Neural cell (in vitro differentiated cells): ENCODE measurements around the gene KLHDC9. TPM values are rescaled to one million over a fixed set of nuclear protein-coding genes. Genes with fewer than 3 reads are reported as not detected.

Source experiments
- H2AFZ ChIP-seq: fragments of 200-600, 300-800 bp; sonication (generic), shearing (Covaris generic); 2 replicates; pipeline ENCODE4 v1.6.0; 2014; ENCODE audit warnings: low read depth, mild to moderate bottlenecking, antibody characterized with exemption, low read length, moderate library complexity
- H3F3A ChIP-seq: fragments of 200-600 bp; shearing (Covaris generic); 2 replicates; pipeline ENCODE4 v1.6.1; 2016; ENCODE audit warnings: mild to moderate bottlenecking, moderate library complexity, mixed read lengths, antibody characterized with exemption, low read length; ENCODE audit not compliant: insufficient read depth, poor library complexity, severe bottlenecking
- H3K27ac ChIP-seq: fragments of 200-600, 300-800 bp; sonication (generic), shearing (Covaris generic); 2 replicates; pipeline ENCODE4 v1.5.1; 2014; ENCODE audit warnings: mild to moderate bottlenecking, low read length, moderate library complexity
- H3K27me3 ChIP-seq: fragments of 300-800, 200-600 bp; sonication (generic), shearing (Covaris generic); 2 replicates; pipeline ENCODE4 v1.6.0; 2014; ENCODE audit warnings: mild to moderate bottlenecking, low read depth, low read length, moderate library complexity; ENCODE audit not compliant: insufficient read depth
- H3K36me3 ChIP-seq: fragments of 300-800, 200-600 bp; sonication (generic), shearing (Covaris generic); 2 replicates; pipeline ENCODE4 v1.5.1; 2014; ENCODE audit warnings: mild to moderate bottlenecking, antibody characterized with exemption, low read length, moderate library complexity; ENCODE audit not compliant: insufficient read depth
- H3K4me2 ChIP-seq: fragments of 300-800, 200-600 bp; sonication (generic), shearing (Covaris generic); 2 replicates; pipeline ENCODE4 v1.6.0; 2014; ENCODE audit warnings: mild to moderate bottlenecking, low read length
- H3K4me3 ChIP-seq: fragments of 300-800, 200-600 bp; sonication (generic), shearing (Covaris generic); 2 replicates; pipeline ENCODE4 v1.5.1; 2014; ENCODE audit warnings: mild to moderate bottlenecking, low read length, moderate library complexity
- H3K79me2 ChIP-seq: fragments of 200-600 bp; shearing (Covaris generic); replicated peaks from 2 replicates; pipeline ENCODE4 v1.6.0; 2014; ENCODE audit warnings: mild to moderate bottlenecking, low read length, moderate library complexity; ENCODE audit not compliant: insufficient read depth
- H3K9ac ChIP-seq: fragments of 300-800, 200-600 bp; sonication (generic), shearing (Covaris generic); 2 replicates; pipeline ENCODE4 v1.6.1; 2016; ENCODE audit warnings: mild to moderate bottlenecking, low read length, mixed read lengths
- H3K9me2 ChIP-seq: fragments of 200-600 bp; shearing (Covaris generic); 2 replicates; pipeline ENCODE4 v1.6.1; 2016; ENCODE audit warnings: mild to moderate bottlenecking, low read length, mixed read lengths; ENCODE audit not compliant: insufficient read depth
- H3K9me3 ChIP-seq: fragments of 200-600, 300-800 bp; sonication (generic), shearing (Covaris generic); 2 replicates; pipeline ENCODE4 v1.6.1; 2016; ENCODE audit warnings: mild to moderate bottlenecking, mixed run types, low read length, moderate library complexity, mixed read lengths
- H4K20me1 ChIP-seq: fragments of 200-600 bp; shearing (Covaris generic); 2 replicates; pipeline ENCODE4 v1.6.1; 2016; ENCODE audit warnings: mild to moderate bottlenecking, mixed run types; ENCODE audit not compliant: insufficient read depth
- CTCF ChIP-seq: fragments of 450-650 bp; IDR thresholded peaks from 2 replicates; pipeline ENCODE4 v1.5.1; 2014; ENCODE audit warnings: antibody characterized with exemption, mild to moderate bottlenecking, moderate library complexity; ENCODE audit not compliant: poor library complexity, severe bottlenecking
- EP300 ChIP-seq: fragments of 450-650 bp; conservative IDR thresholded peaks from 2 replicates; pipeline ENCODE4 v1.6.1; 2014; ENCODE audit warnings: antibody characterized with exemption, mild to moderate bottlenecking, moderate library complexity; ENCODE audit not compliant: poor library complexity, severe bottlenecking
- EZH2 ChIP-seq: fragments of 200-600, 300-800 bp; shearing (Covaris generic), sonication (generic); IDR thresholded peaks from 2 replicates; pipeline ENCODE4 v1.6.1; 2014; ENCODE audit warnings: antibody characterized with exemption, low read length, borderline replicate concordance, mild to moderate bottlenecking; ENCODE audit not compliant: insufficient read depth, poor library complexity, severe bottlenecking
- MXI1 ChIP-seq: fragments of 450-650 bp; conservative IDR thresholded peaks from 2 replicates; pipeline ENCODE4 v1.6.1; 2014; ENCODE audit warnings: antibody characterized with exemption, mild to moderate bottlenecking; ENCODE audit not compliant: poor library complexity, severe bottlenecking
- POLR2AphosphoS5 ChIP-seq: IDR thresholded peaks from 2 replicates; pipeline ENCODE4 v1.6.1; 2012
- RAD21 ChIP-seq: fragments of 450-650 bp; conservative IDR thresholded peaks from 2 replicates; pipeline ENCODE4 v1.6.1; 2014; ENCODE audit warnings: antibody characterized with exemption, mild to moderate bottlenecking, moderate library complexity
- REST ChIP-seq: IDR thresholded peaks from 2 replicates; pipeline ENCODE4 v1.6.1; 2012; ENCODE audit warnings: borderline replicate concordance
- SMC3 ChIP-seq: fragments of 450-650 bp; conservative IDR thresholded peaks from 2 replicates; pipeline ENCODE4 v1.6.1; 2014; ENCODE audit warnings: antibody characterized with exemption, mild to moderate bottlenecking, moderate library complexity; ENCODE audit not compliant: poor library complexity
- TAF1 ChIP-seq: IDR thresholded peaks from 2 replicates; pipeline ENCODE4 v1.6.1; 2012; ENCODE audit warnings: low read depth
- polyA plus RNA-seq: library from polyadenylated mRNA; depleted of rRNA; stranded (reverse); fragments of >200 nt; gene quantifications from 2 replicates; pipeline ENCODE4 v1.2.3, GENCODE V29; 2014

KLHDC9 gene
- polyA plus RNA-seq, 1 donor from 2014 or later = 78.1 TPM

DNA sequence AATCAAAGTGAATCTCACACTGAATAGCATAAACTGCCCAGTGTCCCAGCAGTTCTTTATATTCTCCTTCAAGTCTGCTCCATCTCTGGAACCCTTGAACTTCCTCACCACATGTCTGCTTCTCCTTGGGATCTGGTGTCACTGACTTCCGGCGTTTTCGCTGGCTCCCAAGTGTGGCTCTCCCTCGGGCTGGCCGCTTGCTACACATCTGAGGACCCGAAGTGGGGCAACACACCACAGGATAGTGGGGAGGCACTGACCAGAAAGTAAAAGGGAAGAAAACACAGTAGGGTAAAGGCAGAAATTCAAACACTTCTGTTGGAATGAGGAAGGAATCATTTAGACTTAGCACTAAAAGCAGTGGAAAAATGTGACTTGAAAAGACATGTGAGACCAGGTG lies 24.8 kb downstream of the KLHDC9 start:
- Histone ChIP-seq H3K9me3 (no peaks in the 10 kb centered on the region), H3K4me3 (no peak overlapping the region), H3K9me2 (no peaks in the 10 kb centered on the region), H3K36me3 (no peaks in the 10 kb centered on the region), H3K4me2 (no peak overlapping the region), H3K79me2 (peaks cover 17% of the 10 kb centered on the region), H3K27me3 (no peaks in the 10 kb centered on the region), H2AFZ (no peak overlapping the region), H4K20me1 (no peaks in the 10 kb centered on the region), H3K27ac (no peak overlapping the region), H3K9ac (no peak overlapping the region), H3F3A (no peaks in the 10 kb centered on the region)
- no peak for TF ChIP-seq MXI1
- no peak for TF ChIP-seq TAF1
- TF ChIP-seq SMC3 = no peak
- no peak for TF ChIP-seq EP300
- no peak for TF ChIP-seq RAD21
- TF ChIP-seq POLR2AphosphoS5 = no peak
- no peak for TF ChIP-seq EZH2
- no peak for TF ChIP-seq REST

- Histone ChIP-seq H3F3A (no peaks in the 10 kb centered on the region), H3K36me3 (no peaks in the 10 kb centered on the region)
Observed at GRCh38 chr1:161127649-161128048, 29.5 kb downstream of the KLHDC9 start.

More at GRCh38 chr1:161127649-161128048, 29.5 kb downstream of the KLHDC9 start:
- Histone ChIP-seq H3K9me3 (no peaks in the 10 kb centered on the region), H3K27me3 (no peaks in the 10 kb centered on the region), H3K79me2 (peaks cover 34% of the 10 kb centered on the region), H2AFZ (no peak overlapping the region), H3K9me2 (no peaks in the 10 kb centered on the region), H3K4me3 (no peak overlapping the region), H4K20me1 (no peaks in the 10 kb centered on the region), H3K9ac (no peak overlapping the region), H3K4me2 (no peak overlapping the region), H3K27ac (no peak overlapping the region)
- TF ChIP-seq REST = no peak
- no peak for TF ChIP-seq MXI1
- no peak for TF ChIP-seq POLR2AphosphoS5
- no peak for TF ChIP-seq CTCF
